KG1 (cell line): ENCODE measurements around the gene KRT73.

Source experiments
- DNase-seq: peaks from one replicate; lab custom pipeline; 2025; lab: John Stamatoyannopoulos, UW

Gene KRT73

GRCh38 chr12:52566847-52567291, 51.5 kb downstream of the KRT73 start:
- no peak for DNase-seq

GRCh38 chr12:52564582-52564981, 53.8 kb downstream of the KRT73 start:
- DNase-seq, result no peak

- no peak for DNase-seq
These were observed 56.4 kb downstream of the KRT73 start for GRCh38 chr12:52561880-52562449.

GRCh38 chr12:52559979-52560378, 58.4 kb downstream of the KRT73 start:
- DNase-seq, result no peak

- no peak for DNase-seq
These were observed 59.4 kb downstream of the KRT73 start for GRCh38 chr12:52558781-52559445.
